ENCODE measurements around the gene TBC1D22B.

Gene TBC1D22B

DNA sequence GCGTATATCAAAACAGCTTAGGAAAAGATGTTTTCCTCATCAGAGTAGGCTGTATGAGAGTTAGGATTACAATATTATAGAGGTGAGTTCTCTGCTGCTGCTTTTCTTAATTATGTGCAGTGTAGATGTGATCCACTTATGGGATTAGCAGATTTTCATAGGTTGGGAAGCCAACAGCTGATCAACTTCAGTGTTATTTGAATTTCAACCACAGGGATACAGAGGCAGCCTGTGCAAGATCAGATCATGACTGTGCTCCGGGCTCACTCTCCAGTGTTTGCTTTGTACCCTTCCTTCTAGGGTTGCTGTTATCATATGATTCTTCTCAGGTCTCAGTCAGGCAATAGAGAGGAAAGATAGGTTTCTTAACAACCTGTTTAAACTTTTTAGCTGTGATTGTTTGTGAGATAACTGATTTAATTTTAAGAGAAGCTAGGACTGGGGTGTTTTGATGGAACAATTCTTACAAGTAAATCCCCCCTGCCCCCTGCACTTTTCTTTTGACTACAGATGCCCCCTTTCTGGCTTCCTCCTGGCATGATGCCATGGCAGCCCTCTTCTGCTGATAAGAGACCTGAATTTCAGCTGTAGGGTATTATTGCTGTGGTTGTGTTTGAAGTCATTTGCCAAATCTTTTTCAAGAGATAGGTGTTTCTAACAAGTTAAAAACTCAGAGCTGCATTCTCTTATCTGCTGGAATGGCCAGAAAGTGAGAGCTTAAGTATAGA, 104.7 kb downstream of the TBC1D22B start:
- no peak for DNase-seq

DNA sequence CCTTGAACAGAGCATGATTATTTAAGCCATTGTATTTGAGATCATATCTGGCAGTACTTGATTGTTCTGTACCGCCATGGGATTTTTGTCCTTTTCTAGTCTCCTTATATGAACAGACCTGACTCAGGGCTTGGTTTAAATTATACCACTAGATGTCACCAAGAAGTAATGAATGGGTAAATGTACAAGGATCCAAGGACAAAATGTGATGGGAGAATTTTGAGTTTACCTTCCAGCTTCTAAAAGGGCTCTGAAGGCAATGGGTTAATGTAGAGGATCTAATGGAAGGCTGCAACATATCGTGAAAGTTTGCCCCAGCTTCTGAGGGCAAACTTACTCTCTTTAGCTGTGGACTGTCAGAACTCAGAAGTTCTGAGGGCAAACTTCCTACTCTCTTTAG, 108.2 kb downstream of the TBC1D22B start:
- no peak for DNase-seq

DNA sequence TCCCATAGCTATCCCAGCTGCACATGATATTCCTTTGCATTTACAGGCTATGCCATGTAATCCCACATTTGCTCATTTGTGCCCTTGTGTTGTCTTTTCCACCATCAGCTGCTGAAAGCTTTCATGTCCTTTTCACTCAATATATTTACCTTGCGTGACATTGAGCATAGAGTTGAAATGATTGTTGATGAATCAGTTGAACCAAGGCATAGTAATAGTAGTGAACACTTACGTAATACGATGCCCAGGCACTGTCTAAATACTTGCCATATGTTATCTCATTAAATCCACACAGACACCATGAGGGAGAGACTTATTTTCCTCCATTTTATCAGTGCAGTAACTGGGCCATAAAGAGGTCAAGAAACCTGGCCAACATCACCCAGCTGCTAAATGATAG, 109.3 kb downstream of the TBC1D22B start:
- DNase-seq = no peak

DNA sequence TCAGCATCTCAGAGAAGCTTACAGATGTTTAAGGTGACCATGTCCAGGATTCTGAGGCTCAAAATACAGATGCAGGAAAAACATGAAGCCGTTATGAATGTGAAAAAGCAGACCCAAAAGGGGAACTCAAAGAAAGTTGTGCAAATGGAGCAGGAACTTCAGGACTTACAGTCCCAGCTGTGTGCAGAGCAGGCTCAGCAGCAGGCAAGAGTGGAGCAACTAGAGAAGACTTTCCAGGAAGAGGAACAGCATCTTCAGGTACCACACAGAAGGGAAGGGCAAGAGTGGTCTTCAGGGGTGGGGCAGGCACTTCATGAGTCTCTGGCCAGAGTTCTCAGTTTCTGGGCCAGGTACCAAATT, 111.4 kb downstream of the TBC1D22B start:
- no peak for DNase-seq

DNA sequence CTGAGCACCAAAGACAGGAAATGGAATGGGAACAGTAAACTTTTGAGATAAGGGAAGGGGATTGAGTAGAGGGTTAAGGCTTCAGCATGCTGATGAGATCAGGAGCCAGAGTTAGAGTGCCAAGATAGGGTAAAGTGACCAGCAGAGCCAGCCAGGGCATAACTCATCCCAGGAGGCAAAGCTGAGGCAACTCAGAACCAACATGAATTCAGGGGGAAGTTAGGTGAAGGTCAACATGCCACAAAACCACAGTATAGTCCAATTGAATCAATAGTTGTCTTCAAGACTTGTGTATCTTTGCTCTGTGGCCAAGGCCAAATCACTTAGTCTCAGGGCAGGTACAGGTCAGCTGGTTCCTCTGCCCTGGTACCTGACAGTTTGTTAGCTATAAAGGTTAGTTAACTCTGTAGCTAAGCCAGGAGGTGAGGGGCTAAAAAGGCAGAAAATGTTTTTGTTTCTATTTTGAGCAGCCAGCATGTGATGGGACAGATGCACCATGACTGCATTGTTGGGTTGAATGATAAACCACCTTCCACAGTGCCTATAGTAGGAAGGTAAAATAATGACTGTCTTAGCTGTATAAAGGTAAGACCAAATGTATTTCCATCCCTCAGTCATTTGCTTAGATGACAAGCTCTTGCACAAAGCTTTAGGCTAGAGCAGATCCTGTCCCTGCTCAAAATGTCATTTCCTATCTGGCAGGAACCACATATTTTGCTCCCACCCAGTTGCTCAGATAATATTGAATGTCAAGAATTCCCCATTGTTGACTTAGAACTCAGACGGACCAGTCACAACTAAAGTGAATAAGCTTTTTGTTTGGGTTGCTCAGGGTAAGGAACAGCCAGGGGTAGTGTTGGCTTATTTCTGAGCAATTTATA, 112.0 kb downstream of the TBC1D22B start:
- DNase-seq = no peak

DNA sequence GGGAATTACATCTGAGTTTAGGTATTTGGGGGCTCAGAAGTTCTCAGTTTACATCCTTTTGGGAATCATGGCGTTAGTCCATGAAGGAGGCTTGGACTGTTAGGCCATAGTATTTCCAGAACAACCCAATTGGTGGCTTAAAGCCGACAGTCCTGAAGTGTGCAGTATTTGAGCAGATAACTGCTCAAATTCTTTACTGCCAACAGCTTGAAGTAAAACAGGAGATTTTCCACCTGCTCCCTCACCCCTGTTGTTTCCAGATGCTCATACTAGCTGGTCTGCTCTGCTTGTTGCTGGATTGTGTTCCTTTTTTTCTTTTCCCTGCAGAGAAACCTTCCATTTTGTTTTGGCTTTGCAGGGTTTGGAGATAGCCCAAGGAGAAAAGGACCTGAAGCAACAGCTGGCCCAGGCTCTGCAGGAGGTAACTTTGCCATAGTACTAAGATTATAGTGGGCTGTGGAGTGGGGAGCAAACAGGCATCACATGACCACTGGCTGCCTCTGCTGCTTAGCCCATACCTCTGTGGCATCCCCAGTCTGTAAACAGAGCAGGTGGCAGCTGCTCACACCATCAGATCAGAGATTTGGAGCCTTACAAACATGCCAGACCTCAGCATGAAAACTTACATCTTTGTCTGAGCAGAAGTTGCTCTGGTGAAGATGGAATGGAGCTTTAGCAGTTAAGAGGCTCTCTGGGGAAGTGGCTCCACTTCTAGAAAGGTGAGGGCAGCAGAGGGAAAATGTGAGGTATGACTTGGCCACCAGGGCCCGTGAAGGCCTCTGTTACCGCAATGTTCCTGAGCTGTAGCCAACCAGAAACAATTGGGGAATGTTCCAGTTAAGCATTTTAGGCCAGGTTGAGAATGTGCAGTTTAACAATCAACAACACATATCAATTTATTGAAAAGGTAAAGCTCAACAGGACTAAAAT, 113.8 kb downstream of the TBC1D22B start:
- DNase-seq = no peak

DNA sequence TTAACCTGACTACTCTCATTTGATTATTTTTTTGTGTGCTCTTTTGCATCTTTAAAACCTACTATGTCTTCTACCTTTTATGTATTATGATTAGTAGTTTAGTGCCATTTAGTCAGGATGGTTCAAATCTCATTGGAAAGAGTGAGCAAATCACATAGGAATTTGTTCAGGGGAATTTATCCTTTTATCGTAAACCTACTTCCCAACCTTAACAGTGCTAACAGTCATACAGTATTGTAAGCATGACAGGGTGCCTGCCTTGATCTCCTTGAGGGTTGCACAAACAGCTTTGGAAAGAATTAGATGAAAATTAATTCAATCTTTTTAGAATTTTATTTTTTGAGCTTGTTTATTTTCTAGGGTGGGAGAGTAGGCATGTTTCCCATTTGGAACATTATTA, 114.5 kb downstream of the TBC1D22B start:
- DNase-seq = no peak

DNA sequence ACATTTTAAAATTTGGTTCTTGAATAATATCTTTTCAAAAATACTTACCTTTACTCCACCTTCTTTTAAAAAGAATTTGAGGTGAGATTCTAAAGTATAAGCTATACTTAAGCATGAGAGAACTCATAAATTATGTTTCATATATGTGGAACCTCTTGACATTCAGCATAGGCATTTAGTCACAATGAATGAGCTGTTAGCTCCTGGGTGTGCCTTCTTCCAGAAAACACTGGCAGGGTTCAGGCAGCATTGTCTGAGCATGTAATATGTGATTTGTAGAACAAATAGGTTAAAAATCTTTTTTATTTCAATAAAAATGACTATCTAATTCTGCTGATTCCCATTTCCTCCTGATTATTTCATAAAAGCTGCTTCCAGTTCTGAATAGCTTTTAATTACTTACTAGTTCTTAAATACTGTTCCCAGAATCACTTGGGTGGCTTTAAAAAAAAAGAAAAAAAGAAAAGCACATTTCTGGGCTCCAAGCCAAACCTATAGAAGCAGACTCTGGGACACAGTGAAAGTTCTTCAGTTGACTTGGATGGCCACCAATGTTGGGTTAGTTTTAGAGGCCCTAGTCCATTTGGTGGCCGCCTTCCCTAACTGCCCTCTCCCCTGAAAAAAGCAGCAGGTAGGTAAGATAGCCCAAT, 116.4 kb downstream of the TBC1D22B start:
- DNase-seq = no peak

DNA sequence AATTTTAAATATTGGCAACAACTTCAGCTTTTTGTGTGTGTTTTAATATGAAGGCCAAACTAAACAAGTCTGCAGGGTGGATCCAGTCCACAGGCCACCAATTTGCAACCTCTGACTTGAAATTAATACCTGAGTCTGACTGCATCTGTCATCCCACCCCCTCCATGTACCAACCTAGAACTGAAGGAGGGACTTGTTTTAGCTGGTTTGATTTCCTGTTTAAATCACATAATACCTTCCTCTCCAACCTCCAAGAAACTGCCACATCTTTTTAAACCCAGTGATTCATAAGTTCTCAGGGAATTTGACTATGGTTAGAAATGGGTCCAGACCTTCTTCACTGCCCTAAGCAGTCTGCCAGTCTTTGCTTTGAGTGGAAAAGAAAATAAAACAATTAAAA, 117.8 kb downstream of the TBC1D22B start:
- no peak for DNase-seq

DNA sequence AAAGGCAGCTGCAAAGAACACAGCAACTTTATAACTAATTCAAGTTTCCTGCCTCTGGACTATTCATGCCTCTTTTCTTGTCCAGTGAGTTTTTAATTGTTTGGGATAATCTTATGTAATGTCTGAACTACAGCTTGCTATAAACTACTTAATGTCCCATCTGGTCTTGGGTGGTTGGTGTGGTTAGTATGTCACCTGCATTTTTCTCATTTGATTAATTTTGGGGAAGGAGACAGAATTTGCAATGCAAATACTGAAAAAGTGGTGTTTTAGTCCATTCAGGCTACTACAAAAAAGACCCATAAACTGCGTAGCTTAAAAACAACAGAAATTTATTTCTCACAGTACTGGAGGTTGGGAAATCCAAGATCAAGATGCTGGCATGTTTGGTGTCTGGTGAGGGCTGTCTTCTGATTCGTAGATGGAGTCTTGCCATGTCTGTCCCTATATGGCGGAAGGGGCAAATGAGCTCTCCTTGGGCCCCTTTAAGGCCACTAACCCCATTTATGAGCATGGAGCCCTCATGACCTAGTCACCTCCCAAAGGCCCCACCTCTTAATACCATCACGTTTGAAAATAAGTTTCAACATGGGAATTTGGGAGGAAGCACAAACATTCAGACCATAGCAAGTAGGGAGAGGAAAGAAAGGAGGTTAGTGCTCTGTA, 118.6 kb downstream of the TBC1D22B start:
- DNase-seq = no peak

DNA sequence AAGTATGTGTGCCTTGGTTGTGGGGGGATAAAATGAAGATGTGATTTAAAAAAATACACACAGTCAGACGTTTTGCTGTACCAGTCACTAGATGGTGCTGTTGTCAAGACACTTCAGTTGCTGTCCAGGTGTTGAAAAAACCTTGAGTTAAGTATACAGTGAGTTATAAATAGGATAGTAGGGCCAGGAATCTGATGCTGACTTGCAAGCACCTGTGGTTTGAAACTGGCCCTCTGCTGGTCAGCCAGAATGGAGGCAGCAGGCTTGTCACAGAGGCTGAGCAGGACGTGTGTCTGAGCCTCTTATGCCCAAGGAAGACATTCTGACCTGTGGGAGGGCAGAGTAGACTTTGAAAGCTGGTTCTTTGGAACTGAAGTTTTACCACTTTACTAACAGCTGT, 124.0 kb downstream of the TBC1D22B start:
- peak; percentile 56 for DNase-seq

All from CD4-positive, alpha-beta T cell treated with Interleukin-21 for 1 hour (primary cell).